ENCODE results near the gene ACTRT3. TPM values are rescaled to one million over a fixed set of nuclear protein-coding genes. Genes with fewer than 3 reads are reported as not detected.

The ACTRT3 gene
- total and polyA plus RNA-seq, 2 donors (not counting 3 experiments of a cell fraction or from before 2014, with no cell fraction given) = 2.6 to 3.3 TPM

- peaks cover 12% of the 10 kb centered on the region for H3K4me1 ChIP-seq (ENCODE audit: control insufficient read depth, extremely low read depth, insufficient read depth, low read length)
- DNase-seq (ENCODE audit: low read depth, low spot score) (peak; percentile 57), FAIRE-seq (peak; percentile 81)
- no TSS peak for BruUV-seq (replicated peaks)
- CTCF ChIA-PET = interaction anchor here (1.3 to 1.4 kb wide), 2 partner anchors 10 to 90 kb away, joined by 4 read pairs; no protein-coding TSS in a partner anchor
- H3K4me2 ChIP-seq (ENCODE audit: insufficient read depth, low read length) = peak overlapping the region; percentile 39
- H3K9me1 ChIP-seq (replicated peaks; ENCODE audit: control insufficient read depth, extremely low read depth, insufficient read depth, low read length) = no peaks in the 10 kb centered on the region
- H3K27ac ChIP-seq (ENCODE audit: insufficient read depth, low read depth, low read length) = no peak overlapping the region
- H3K36me3 ChIP-seq (ENCODE audit: control insufficient read depth in 2 of 2, extremely low read depth in 1 of 2, insufficient read depth in 2 of 2, low read length in 2 of 2) = no peaks in the 10 kb centered on the region
- H3K4me3 ChIP-seq (replicated peaks in 1 of 3; ENCODE audit: insufficient read depth in 1 of 3, low read depth in 1 of 3, low read length in 3 of 3) = no peak overlapping the region
- no peaks in the 10 kb centered on the region for H3K79me2 ChIP-seq (ENCODE audit: control insufficient read depth, insufficient read depth, low read length)
- no peak for TF ChIP-seq MAX (IDR thresholded peaks at IDR 0.05; ENCODE audit: insufficient read depth, insufficient read length)
- no peak for TF ChIP-seq CTCF (IDR thresholded peaks at IDR 0.05; ENCODE audit: extremely low read depth in 1 of 2, insufficient read depth in 1 of 2, low read depth in 1 of 2, low read length in 2 of 2)
- no peak for TF ChIP-seq EZH2 (IDR thresholded peaks at IDR 0.05; ENCODE audit: borderline replicate concordance, low read depth, low read length, severe bottlenecking)
- TF ChIP-seq POLR2AphosphoS5 (IDR thresholded peaks at IDR 0.05; ENCODE audit: insufficient read depth, low read depth, low read length) = peak; percentile 37
- TF ChIP-seq GATA2 (IDR thresholded peaks at IDR 0.05; ENCODE audit: insufficient read depth, insufficient read length, low read depth, low read length) = no peak
- TF ChIP-seq POLR2A (IDR thresholded peaks at IDR 0.05; ENCODE audit: low read depth, low read length) = no peak
- no peak for TF ChIP-seq MYC (IDR thresholded peaks at IDR 0.05; ENCODE audit: low read depth, low read length)
- peak; percentile 39 for TF ChIP-seq JUN (IDR thresholded peaks at IDR 0.05; ENCODE audit: borderline replicate concordance, insufficient read depth, insufficient read length, low read depth)
- TF ChIP-seq FOS (IDR thresholded peaks at IDR 0.05; ENCODE audit: borderline replicate concordance, insufficient read depth, low read length) = peak; percentile 62
- H3K9ac ChIP-seq (replicated peaks; ENCODE audit: extremely low read depth, insufficient read depth, low read length) = no peak overlapping the region
- POLR2A ChIA-PET = interaction anchor here (0.6 kb wide), 1 partner anchor 10 kb away, joined by 4 read pairs; the partner anchor contains the start of gene ACTRT3
- H3K9me3 ChIP-seq (replicated peaks; ENCODE audit: control insufficient read depth, insufficient read depth, low read length) = no peaks in the 10 kb centered on the region
- dilution Hi-C loops (cut with MboI; ENCODE audit: extremely low pct_ligation_motif_present, low sequenced_read_pairs) = no loop called here
- peaks cover 0 to 4% of the 10 kb centered on the region in 2 experiments for H3K27me3 ChIP-seq (ENCODE audit: control insufficient read depth in 2 of 2, insufficient read depth in 2 of 2, low read length in 2 of 2)
- no peak overlapping the region for H2AFZ ChIP-seq (ENCODE audit: low read depth, low read length)
- intact Hi-C loops (cut with micrococcal nuclease) = no loop called here
- H4K20me1 ChIP-seq (replicated peaks; ENCODE audit: control insufficient read depth, extremely low read depth, insufficient read depth, low read length) = no peaks in the 10 kb centered on the region
Measured at GRCh38 chr3:169759256-169759655, 10.1 kb downstream of the ACTRT3 start.
